Fibroblast of villous mesenchyme (primary cell): ENCODE measurements around the gene UCHL1. TPM values are rescaled to one million over a fixed set of nuclear protein-coding genes. Genes with fewer than 3 reads are reported as not detected.

ENCODE experiments used
- DNase-seq: peaks from one replicate; pipeline ENCODE4 v3.0.0-alpha.2; 2010; ENCODE audit warnings: low read depth
- H3K4me3 ChIP-seq: 2 replicates; pipeline ENCODE4 v1.5.1; 2011; ENCODE audit warnings: low read depth, mild to moderate bottlenecking, low read length
- CTCF ChIP-seq: IDR thresholded peaks from 2 replicates; pipeline ENCODE4 v1.5.1; 2012; ENCODE audit warnings: low read depth, mild to moderate bottlenecking, low read length; ENCODE audit not compliant: insufficient read depth
- total RNA-seq: library from RNA; depleted of rRNA; stranded (reverse); fragments of >200 nt; gene quantifications from 2 replicates; pipeline ENCODE4 v1.2.3, GENCODE V29; 2012

Gene UCHL1
- total RNA-seq, 1 donor: 579 TPM

DNA sequence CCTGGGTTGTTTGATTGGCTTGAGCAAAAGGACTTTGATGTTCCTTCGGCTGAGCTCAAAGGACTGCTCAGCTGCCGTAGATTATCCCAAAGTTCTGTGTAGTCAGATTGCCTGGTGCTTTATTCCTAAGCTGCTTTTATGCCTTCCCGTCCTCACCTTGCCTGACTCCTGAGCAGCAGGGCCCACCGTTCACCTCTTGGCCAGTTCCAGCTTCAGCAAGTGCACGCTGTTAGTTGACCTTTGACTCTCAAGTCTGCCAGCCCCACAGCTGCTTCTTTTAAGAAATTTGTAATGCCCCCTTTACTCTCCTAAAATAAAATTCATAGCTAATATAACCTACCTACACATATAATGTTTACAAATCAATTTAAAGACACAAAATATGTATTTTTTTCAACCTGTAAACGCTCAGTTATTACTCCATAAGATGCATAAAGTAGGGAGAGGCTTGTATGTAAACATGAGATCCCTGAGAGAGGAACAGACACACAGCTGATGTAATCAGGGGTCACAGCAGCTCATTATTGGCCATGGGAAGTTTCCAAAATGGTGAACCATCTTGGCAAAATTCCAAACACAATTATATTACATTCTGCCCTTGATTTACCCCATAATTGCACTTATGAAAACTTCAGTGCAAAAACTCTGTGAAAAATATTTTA lies 28.6 kb downstream of the UCHL1 start:
- TF ChIP-seq CTCF: no peak
- no peak overlapping the region for H3K4me3 ChIP-seq
- DNase-seq: peak; percentile 33

DNA sequence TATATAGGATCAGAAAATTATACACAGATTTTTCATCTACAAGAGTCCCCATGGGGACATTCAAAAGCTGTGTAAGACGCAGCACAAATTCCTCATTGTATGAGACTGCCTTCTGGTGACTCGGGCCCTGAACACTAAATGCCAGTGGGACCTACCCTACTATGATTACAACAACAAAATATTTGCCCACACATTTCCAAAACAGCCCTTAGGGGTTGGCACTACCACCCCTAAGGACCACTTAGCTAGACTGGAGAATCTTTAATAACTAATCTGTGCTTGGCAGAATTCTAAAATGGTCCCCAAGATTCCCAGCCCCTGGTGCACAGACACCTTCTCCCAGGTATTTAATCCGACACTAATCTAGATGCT lies 29.1 kb downstream of the UCHL1 start:
- no peak for TF ChIP-seq CTCF
- H3K4me3 ChIP-seq: no peak overlapping the region
- DNase-seq: no peak

- peak; percentile 81 for DNase-seq
- H3K4me3 ChIP-seq: no peak overlapping the region
- no peak for TF ChIP-seq CTCF
Measured at GRCh38 chr4:41287005-41287404, 30.3 kb downstream of the UCHL1 start.

DNA sequence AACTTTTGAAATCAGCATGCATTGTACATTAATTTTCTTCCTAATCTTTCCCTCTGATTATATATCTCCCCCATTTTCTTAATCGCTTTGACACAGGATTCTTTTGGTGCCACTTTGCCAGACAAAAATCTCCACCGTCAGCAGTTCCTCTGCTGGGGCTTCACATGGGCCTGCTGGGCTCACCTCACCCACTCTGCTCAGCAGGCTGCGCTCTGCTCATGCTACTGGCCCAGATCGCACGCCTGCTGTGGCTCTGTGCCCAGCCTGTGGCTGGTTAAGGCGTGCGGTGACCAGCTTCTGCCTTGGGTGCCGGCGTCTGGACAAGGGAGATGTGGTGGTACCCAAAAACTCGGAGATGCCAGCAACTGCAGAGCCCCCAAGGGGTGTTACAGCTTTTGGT lies 31.1 kb downstream of the UCHL1 start:
- DNase-seq: no peak
- no peak for TF ChIP-seq CTCF
- no peak overlapping the region for H3K4me3 ChIP-seq

DNA sequence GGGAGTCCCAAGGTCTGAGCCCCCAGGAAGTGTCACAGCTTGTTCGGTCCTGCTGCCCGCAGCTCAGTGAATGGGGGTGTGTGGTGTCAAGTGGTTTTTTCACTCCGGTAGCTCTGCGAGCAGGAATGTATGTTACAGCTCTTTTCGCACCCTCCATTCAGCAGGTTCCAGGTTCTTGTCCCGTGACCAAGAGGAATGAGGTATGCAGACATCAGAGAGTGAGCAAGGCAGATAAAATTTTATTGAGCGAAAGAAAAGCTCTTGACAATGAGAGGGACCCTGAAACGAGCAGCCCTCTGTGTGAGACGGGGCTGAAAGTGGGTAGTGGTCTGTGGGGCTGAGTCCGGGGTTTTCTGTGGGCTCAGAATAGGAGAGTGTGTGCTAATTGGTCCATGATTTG lies 31.5 kb downstream of the UCHL1 start:
- no peak overlapping the region for H3K4me3 ChIP-seq
- DNase-seq: no peak
- TF ChIP-seq CTCF: no peak

DNA sequence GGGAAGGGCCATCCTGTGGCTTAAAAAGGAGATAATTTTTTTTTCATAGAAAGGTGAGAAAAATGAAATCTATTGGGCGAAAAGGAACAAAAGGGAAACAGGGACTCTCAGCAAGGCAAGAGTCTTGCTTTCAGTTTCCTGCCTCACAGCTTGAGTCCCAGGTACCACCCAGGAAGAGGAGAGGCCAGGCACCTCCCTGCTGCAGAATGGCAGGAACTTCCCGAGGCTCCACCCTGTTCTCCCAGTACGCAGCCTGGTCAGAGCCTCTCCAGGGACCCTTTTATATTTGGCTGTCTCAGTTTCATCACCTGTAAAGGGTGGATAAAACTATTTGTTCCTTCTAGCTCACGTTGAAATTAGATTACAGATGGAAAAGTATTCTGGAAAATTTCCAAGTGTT lies 33.8 kb downstream of the UCHL1 start:
- TF ChIP-seq CTCF: no peak
- no peak overlapping the region for H3K4me3 ChIP-seq
- no peak for DNase-seq

GRCh38 chr4:41294445-41295062 lies 37.8 kb downstream of the UCHL1 start:
- TF ChIP-seq CTCF: no peak
- DNase-seq: no peak
- H3K4me3 ChIP-seq: no peak overlapping the region
